KMS-11 (cell line): Measurements from ENCODE around the gene CNNM3.

Experiments used
- H2AFZ ChIP-seq: fragments of 200-600 bp; sonication (generic); 2 replicates; pipeline ENCODE4 v1.6.1; 2016; ENCODE audit warnings: antibody characterized with exemption, mixed run types, low read depth
- H3K27ac ChIP-seq: fragments of 200-600 bp; sonication (generic); 2 replicates; pipeline ENCODE4 v1.6.1; 2016; ENCODE audit warnings: mild to moderate bottlenecking, mixed run types
- H3K27me3 ChIP-seq: fragments of 200-600 bp; sonication (generic); 2 replicates; pipeline ENCODE4 v1.6.1; 2017; ENCODE audit warnings: mild to moderate bottlenecking, low read depth, mixed run types, moderate library complexity; ENCODE audit not compliant: insufficient read depth
- H3K36me3 ChIP-seq: fragments of 200-600 bp; sonication (generic); 2 replicates; pipeline ENCODE4 v1.6.1; 2017; ENCODE audit warnings: mild to moderate bottlenecking, mixed run types; ENCODE audit not compliant: insufficient read depth
- H3K4me1 ChIP-seq: fragments of 200-600 bp; sonication (generic); 2 replicates; pipeline ENCODE4 v1.6.1; 2016; ENCODE audit warnings: mild to moderate bottlenecking, low read depth, mixed run types; ENCODE audit not compliant: poor library complexity, severe bottlenecking
- H3K4me2 ChIP-seq: fragments of 200-600 bp; sonication (generic); 2 replicates; pipeline ENCODE4 v1.7.0; 2016; ENCODE audit warnings: mild to moderate bottlenecking, mixed run types
- H3K4me3 ChIP-seq: fragments of 200-600 bp; sonication (generic); IDR thresholded peaks from 2 replicates; pipeline ENCODE4 v1.6.1; 2017; ENCODE audit warnings: low read depth, low read length, mixed read lengths; ENCODE audit not compliant: insufficient read depth
- H3K79me2 ChIP-seq: fragments of 200-600 bp; sonication (generic); 2 replicates; pipeline ENCODE4 v1.6.1; 2016; ENCODE audit warnings: low read depth, mixed run types; ENCODE audit not compliant: insufficient read depth
- H3K9ac ChIP-seq: fragments of 200-600 bp; sonication (generic); 2 replicates; pipeline ENCODE4 v1.6.1; 2016; ENCODE audit warnings: mild to moderate bottlenecking, mixed run types
- H4K20me1 ChIP-seq: fragments of 200-600 bp; sonication (generic); 2 replicates; pipeline ENCODE4 v1.6.1; 2016; ENCODE audit warnings: mild to moderate bottlenecking, mixed run types; ENCODE audit not compliant: insufficient read depth
- CTCF ChIP-seq: fragments of 200-600 bp; sonication (generic); conservative IDR thresholded peaks from 2 replicates; pipeline ENCODE4 v1.6.1; 2017; ENCODE audit warnings: low read depth, mild to moderate bottlenecking, antibody characterized with exemption, low read length, moderate library complexity, mixed read lengths

The CNNM3 gene

GRCh38 chr2:96867756-96868554 lies 51.9 kb downstream of the CNNM3 start:
- Histone ChIP-seq H3K79me2 (peaks cover 5% of the 10 kb centered on the region; the same call in 1 of the 2 replicates), H3K4me3 (peak overlapping the region; percentile 65), H2AFZ (peak overlapping the region; percentile 79), H3K27ac (peak overlapping the region; percentile 76), H3K27me3 (no peaks in the 10 kb centered on the region), H3K36me3 (peaks cover 2% of the 10 kb centered on the region; the same call in 1 of the 2 replicates), H4K20me1 (no peaks in the 10 kb centered on the region), H3K4me1 (no peaks in the 10 kb centered on the region), H3K9ac (peak overlapping the region; percentile 96), H3K4me2 (peak overlapping the region; percentile 73)
- no peak for TF ChIP-seq CTCF

- Histone ChIP-seq H3K36me3 (no peaks in the 10 kb centered on the region), H3K79me2 (peaks cover 5% of the 10 kb centered on the region; the same call in 1 of the 2 replicates), H3K27ac (peak overlapping the region; percentile 76)
These were observed 52.6 kb downstream of the CNNM3 start for GRCh38 chr2:96868555-96869280.

GRCh38 chr2:96869281-96869821 lies 53.3 kb downstream of the CNNM3 start:
- Histone ChIP-seq H3K36me3 (no peaks in the 10 kb centered on the region), H3K9ac (peak overlapping the region; percentile 96), H3K27ac (peak overlapping the region; percentile 76), H2AFZ (peak overlapping the region; percentile 79), H3K4me3 (peak overlapping the region; percentile 85), H3K4me2 (peak overlapping the region; percentile 73), H3K4me1 (no peaks in the 10 kb centered on the region), H3K27me3 (no peaks in the 10 kb centered on the region), H4K20me1 (no peaks in the 10 kb centered on the region), H3K79me2 (peaks cover 5% of the 10 kb centered on the region; the same call in 1 of the 2 replicates)
- TF ChIP-seq CTCF, result 0 out of 2 replicates have a peak, but pooled peaks have one; percentile 8

More at GRCh38 chr2:96868555-96869280, 52.6 kb downstream of the CNNM3 start:
- peak overlapping the region; percentile 96 for H3K9ac ChIP-seq
- peak overlapping the region; percentile 79 for H2AFZ ChIP-seq
- TF ChIP-seq CTCF, result peak; percentile 72
- H3K4me3 ChIP-seq, result peak overlapping the region; percentile 85
- no peaks in the 10 kb centered on the region for H3K27me3 ChIP-seq
- H3K4me2 ChIP-seq, result peak overlapping the region; percentile 73
- no peaks in the 10 kb centered on the region for H4K20me1 ChIP-seq
- H3K4me1 ChIP-seq, result no peaks in the 10 kb centered on the region

GRCh38 chr2:96869822-96870625 lies 54.0 kb downstream of the CNNM3 start, which contains the start of gene SEMA4C:
SEMA4C (minus strand) TSS chr2:96870080; CDS start chr2:96867886, 2,194 bp downstream.
- Histone ChIP-seq H3K9ac (peak within 1 kb of the TSS; percentile 96), H3K79me2 (peaks cover 5% of the 10 kb centered on the region; the same call in 1 of the 2 replicates), H3K36me3 (no peaks in the 10 kb centered on the region), H3K27ac (peak within 1 kb of the TSS; percentile 76), H2AFZ (peak within 1 kb of the TSS; percentile 79), H3K4me1 (no peaks in the 10 kb centered on the region), H3K27me3 (no peaks in the 10 kb centered on the region), H3K4me3 (peak within 1 kb of the TSS; percentile 85), H4K20me1 (no peaks in the 10 kb centered on the region), H3K4me2 (peak within 1 kb of the TSS; percentile 73)
- TF ChIP-seq CTCF, result no peak
